ENCODE measurements around the gene GPC5.
"Not testable (repeated sequence)": the region's sequence is repeated elsewhere in the genome, so short reads cannot be mapped to it uniquely, and the experiment has no call there.

GPC5 gene

GRCh38 chr13:91652404-91653301 lies 254.2 kb downstream of the GPC5 start:
- DNase-seq (ENCODE audit: low spot score), result no peak

- DNase-seq (ENCODE audit: low spot score), result no peak
These were observed 257.3 kb downstream of the GPC5 start for GRCh38 chr13:91655731-91656130.

GRCh38 chr13:91657283-91657682 lies 258.9 kb downstream of the GPC5 start:
- no peak for DNase-seq (ENCODE audit: low spot score)

- DNase-seq (ENCODE audit: low spot score), result no peak
These were observed 261.0 kb downstream of the GPC5 start for GRCh38 chr13:91659256-91660075.

GRCh38 chr13:91660076-91660415 lies 261.6 kb downstream of the GPC5 start:
- DNase-seq (ENCODE audit: low spot score), result no peak

GRCh38 chr13:91661692-91662490 lies 263.5 kb downstream of the GPC5 start:
- no peak for DNase-seq (ENCODE audit: low spot score)

- no peak for DNase-seq (ENCODE audit: low spot score)
These were observed 265.6 kb downstream of the GPC5 start for GRCh38 chr13:91664039-91664438.

GRCh38 chr13:91667486-91667885 lies 269.1 kb downstream of the GPC5 start:
- DNase-seq (ENCODE audit: low spot score), result no peak

GRCh38 chr13:91668866-91669495 lies 270.6 kb downstream of the GPC5 start:
- no peak for DNase-seq (ENCODE audit: low spot score)

GRCh38 chr13:91674347-91674746 lies 275.9 kb downstream of the GPC5 start:
- DNase-seq (ENCODE audit: low spot score), result not testable (repeated sequence)

GRCh38 chr13:91684746-91685145 lies 286.3 kb downstream of the GPC5 start:
- DNase-seq (ENCODE audit: low spot score), result no peak

- DNase-seq (ENCODE audit: low spot score), result no peak
These were observed 292.5 kb downstream of the GPC5 start for GRCh38 chr13:91690944-91691343.

GRCh38 chr13:91693466-91693865 lies 295.0 kb downstream of the GPC5 start:
- no peak for DNase-seq (ENCODE audit: low spot score)

- DNase-seq (ENCODE audit: low spot score), result no peak
These were observed 299.9 kb downstream of the GPC5 start for GRCh38 chr13:91698308-91698707.

- no peak for DNase-seq (ENCODE audit: low spot score)
These were observed 300.3 kb downstream of the GPC5 start for GRCh38 chr13:91698767-91699166.

GRCh38 chr13:91699863-91700262 lies 301.4 kb downstream of the GPC5 start:
- no peak for DNase-seq (ENCODE audit: low spot score)

- no peak for DNase-seq (ENCODE audit: low spot score)
These were observed 303.6 kb downstream of the GPC5 start for GRCh38 chr13:91701975-91702374.

- DNase-seq (ENCODE audit: low spot score), result no peak
These were observed 304.0 kb downstream of the GPC5 start for GRCh38 chr13:91702411-91702810.

GRCh38 chr13:91704398-91704797 lies 306.0 kb downstream of the GPC5 start:
- no peak for DNase-seq (ENCODE audit: low spot score)

- DNase-seq (ENCODE audit: low spot score), result no peak
These were observed 310.1 kb downstream of the GPC5 start for GRCh38 chr13:91708558-91708957.

- DNase-seq (ENCODE audit: low spot score), result no peak
These were observed 310.8 kb downstream of the GPC5 start for GRCh38 chr13:91709180-91709579.

GRCh38 chr13:91710733-91711132 lies 312.3 kb downstream of the GPC5 start:
- no peak for DNase-seq (ENCODE audit: low spot score)

Data from kidney capillary endothelial cell (primary cell).